Sigmoid colon (tissue), 7 donors: Measurements from ENCODE around the gene RPS6KA2. TPM values are rescaled to one million over a fixed set of nuclear protein-coding genes. Genes with fewer than 3 reads are reported as not detected.
A peak's percentile ranks its signal among the peaks of the same experiment; 100 is the strongest.
"Not testable (repeated sequence)": the region's sequence is repeated elsewhere in the genome, so short reads cannot be mapped to it uniquely, and the experiment has no call there.

Experiments used
- DNase-seq: peaks from one replicate; pipeline ENCODE4 v3.0.0-alpha.2; 2019
- H3K27ac ChIP-seq, 4 donors: fragments of 200-600 bp; sonication (generic); one replicate each; pipeline ENCODE4 v1.5.1; 2016 to 2019; ENCODE audit warnings: mild to moderate bottlenecking in 1 of 4
- H3K27me3 ChIP-seq, 3 donors: fragments of 200-600 bp; sonication (generic); one replicate each; pipeline ENCODE4 v1.5.1; 2019; ENCODE audit warnings: mild to moderate bottlenecking in 1 of 3
- H3K36me3 ChIP-seq, 4 donors: fragments of 200-600 bp; sonication (generic); one replicate each; pipeline ENCODE4 v1.5.1; 2016 to 2019
- H3K4me1 ChIP-seq, 4 donors: fragments of 200-600 bp; sonication (generic); one replicate each; pipeline ENCODE4 v1.5.1; 2017 to 2019
- H3K4me3 ChIP-seq, 4 donors: fragments of 200-600 bp; sonication (generic); one replicate each; pipeline ENCODE4 v1.5.1; 2017 to 2019; ENCODE audit warnings: mild to moderate bottlenecking in 2 of 4, moderate library complexity in 1 of 4
- H3K9me3 ChIP-seq, 4 donors: fragments of 200-600 bp in 3 of 4; sonication (generic) in 3 of 4; one replicate each; pipeline versions ENCODE4 v1.5.1 to v1.6.1; 2013 to 2019
- CTCF ChIP-seq, 4 experiments: fragments of 450-650 bp in 3 of 4; fragments of 200-600 bp in 1 of 4; IDR thresholded peaks; one replicate each; pipeline ENCODE4 v1.5.1; 2016 to 2019; ENCODE audit warnings: antibody characterized with exemption in 4 of 4, mild to moderate bottlenecking in 3 of 4, moderate library complexity in 2 of 4
- EP300 ChIP-seq, 4 donors: sonication (generic); formaldehyde crosslinking; IDR thresholded peaks; one replicate each; pipeline ENCODE4 v1.6.1; 2017; ENCODE audit warnings: antibody characterized with exemption in 4 of 4
- POLR2A ChIP-seq, 2 donors: fragments of 450-650 bp; IDR thresholded peaks; one replicate each; pipeline ENCODE4 v1.6.1; 2016; ENCODE audit warnings: antibody characterized with exemption in 2 of 2, mild to moderate bottlenecking in 2 of 2, moderate library complexity in 2 of 2
- POLR2AphosphoS5 ChIP-seq, 4 donors: sonication (generic); formaldehyde crosslinking; IDR thresholded peaks; one replicate each; pipeline ENCODE4 v1.6.1; 2017; ENCODE audit warnings: antibody characterized with exemption in 4 of 4
- WGBS, 2 donors: extraction: QIAGEN DNeasy Blood & Tissue Kit; methylation state at CpG; one replicate each; pipeline ENCODE4 v1.1.7; 2013; 5-methylcytosine and 5-hydroxymethylcytosine counted together
- intact Hi-C: fragments of 100-400 bp; cut with DNase I; formaldehyde crosslinking; loops from one replicate; pipeline ENCODE4 v1.15.1; 2023
- polyA plus RNA-seq, 3 donors: library from polyadenylated mRNA; stranded (reverse); fragments of 200-250 nt; gene quantifications; one replicate each; pipeline ENCODE4 v1.2.3, GENCODE V29; 2013
- total RNA-seq, 4 donors: library from RNA; depleted of rRNA; stranded (reverse); fragments of >200 nt; gene quantifications; one replicate each; pipeline ENCODE4 v1.1.0, GENCODE V29; 2016
- donor health status: healthy with polysubstance abuse.
- donor health status: Bipolar disorder and iron deficiency.
- donor health status: healthy.

RPS6KA2 gene
- total and polyA plus RNA-seq, 7 donors, result 6.5 to 44.7 (median 27.8) TPM

- no peak for DNase-seq
- no peak overlapping the region for H3K4me3 ChIP-seq
- no peaks in the 10 kb centered on the region for H3K9me3 ChIP-seq
- intact Hi-C loops, result no loop called here
- 39 to 70% methylated on average over 12 of the region's 12 CpGs for WGBS, 2 donors
- H3K27ac ChIP-seq, result peak overlapping the region in 2 of 4 donors; percentile 8 to 47
- H3K27me3 ChIP-seq, result no peaks in the 10 kb centered on the region
- TF ChIP-seq CTCF (IDR thresholded peaks at IDR 0.05) (no peak), POLR2AphosphoS5 (IDR thresholded peaks at IDR 0.05) (no peak), POLR2A (IDR thresholded peaks at IDR 0.05) (no peak), EP300 (IDR thresholded peaks at IDR 0.05) (no peak)
- peaks cover 0 to 8% (median 4%) of the 10 kb centered on the region in 4 donors for H3K4me1 ChIP-seq
- peaks cover 0 to under 1% (median 0%) of the 10 kb centered on the region in 4 donors for H3K36me3 ChIP-seq
Measured at GRCh38 chr6:166541876-166542579, 85.0 kb downstream of the RPS6KA2 start.

- TF ChIP-seq EP300 (IDR thresholded peaks at IDR 0.05) (no peak), CTCF (IDR thresholded peaks at IDR 0.05) (no peak), POLR2AphosphoS5 (IDR thresholded peaks at IDR 0.05) (no peak), POLR2A (IDR thresholded peaks at IDR 0.05) (no peak)
- Histone ChIP-seq H3K27ac (peak overlapping the region in 3 of 4 donors; percentile 8 to 40 (median 28)), H3K4me1 (peaks cover 0 to 8% (median 4%) of the 10 kb centered on the region in 4 donors), H3K36me3 (peaks cover 0 to 6% (median 0%) of the 10 kb centered on the region in 4 donors), H3K9me3 (no peaks in the 10 kb centered on the region), H3K4me3 (no peak overlapping the region), H3K27me3 (no peaks in the 10 kb centered on the region)
- DNase-seq, result no peak
- 81 to 85% methylated on average over 12 of the region's 12 CpGs for WGBS, 2 donors
- intact Hi-C loops, result no loop called here
Measured at GRCh38 chr6:166541366-166541765, 85.7 kb downstream of the RPS6KA2 start.

GRCh38 chr6:166540631-166541331 is 86.3 kb downstream of the RPS6KA2 start:
- intact Hi-C loops, result no loop called here
- H3K27ac ChIP-seq, result peak overlapping the region in 3 of 4 donors; percentile 8 to 40 (median 28)
- peaks cover 0 to 8% (median 4%) of the 10 kb centered on the region in 4 donors for H3K4me1 ChIP-seq
- TF ChIP-seq POLR2A (IDR thresholded peaks at IDR 0.05), result no peak
- TF ChIP-seq POLR2AphosphoS5 (IDR thresholded peaks at IDR 0.05), result no peak
- TF ChIP-seq CTCF (IDR thresholded peaks at IDR 0.05), result no peak
- no peak for TF ChIP-seq EP300 (IDR thresholded peaks at IDR 0.05)
- no peak overlapping the region for H3K4me3 ChIP-seq
- peaks cover 0 to 11% (median 0%) of the 10 kb centered on the region in 4 donors for H3K36me3 ChIP-seq
- no peaks in the 10 kb centered on the region for H3K27me3 ChIP-seq
- H3K9me3 ChIP-seq, result no peaks in the 10 kb centered on the region
- DNase-seq, result no peak
- WGBS, 2 donors, result 60 to 70% methylated on average over 18 of the region's 18 CpGs

GRCh38 chr6:166539543-166539942 is 87.5 kb downstream of the RPS6KA2 start:
- intact Hi-C loops, result no loop called here
- Histone ChIP-seq H3K36me3 (peaks cover 0 to 19% (median 0%) of the 10 kb centered on the region in 4 donors), H3K27me3 (no peaks in the 10 kb centered on the region), H3K4me1 (peaks cover 0 to 8% (median 4%) of the 10 kb centered on the region in 4 donors), H3K27ac (no peak overlapping the region), H3K9me3 (no peaks in the 10 kb centered on the region), H3K4me3 (no peak overlapping the region)
- TF ChIP-seq POLR2AphosphoS5 (IDR thresholded peaks at IDR 0.05) (no peak), POLR2A (IDR thresholded peaks at IDR 0.05) (no peak), EP300 (IDR thresholded peaks at IDR 0.05) (no peak), CTCF (IDR thresholded peaks at IDR 0.05) (no peak)
- WGBS, 2 donors, result 93 to 95% methylated on average over 4 of the region's 4 CpGs
- no peak for DNase-seq

- H3K4me1 ChIP-seq, H3K27ac ChIP-seq, H3K9me3 ChIP-seq, intact Hi-C loops, H3K4me3 ChIP-seq, H3K27me3 ChIP-seq, DNase-seq: not testable (repeated sequence)
- 95 to 96% methylated on average over 9 of the region's 9 CpGs for WGBS, 2 donors
- peaks cover 0 to 22% (median 0%) of the 10 kb centered on the region in 4 donors for H3K36me3 ChIP-seq
Measured at GRCh38 chr6:166539011-166539385, 88.1 kb downstream of the RPS6KA2 start.
